Lung (tissue), 12 donors: Measurements from ENCODE around the gene RPRM. TPM values are rescaled to one million over a fixed set of nuclear protein-coding genes. Genes with fewer than 3 reads are reported as not detected.
"Not testable (repeated sequence)": the region's sequence is repeated elsewhere in the genome, so short reads cannot be mapped to it uniquely, and the experiment has no call there.

Source experiments
- ATAC-seq: fragments of 200-7000 bp; cut with Tn5 transposase; one replicate; pipeline ENCODE4 v1.9.1; 2020; ENCODE audit warnings: moderate number of reproducible peaks; ENCODE audit not compliant: insufficient read depth, low FRiP score
- DNase-seq, 3 donors: peaks; one replicate each; pipeline ENCODE4 v3.0.0-alpha.2; 2013 to 2017
- H3K27ac ChIP-seq, 2 donors: one replicate each; pipeline ENCODE4 v1.5.1; 2013; ENCODE audit warnings: mild to moderate bottlenecking in 2 of 2, moderate library complexity in 2 of 2, control low read depth in 1 of 2, inconsistent platforms in 1 of 2, low read depth in 1 of 2, low read length in 1 of 2
- H3K27me3 ChIP-seq, 3 donors: one replicate each; pipeline ENCODE4 v1.5.1; 2013; ENCODE audit warnings: low read length in 2 of 3; ENCODE audit not compliant: control insufficient read depth in 3 of 3, insufficient read depth in 3 of 3
- H3K36me3 ChIP-seq, 4 donors: one replicate each; pipeline ENCODE4 v1.5.1; 2013; ENCODE audit warnings: low read length in 4 of 4, mild to moderate bottlenecking in 1 of 4, moderate library complexity in 1 of 4; ENCODE audit not compliant: control insufficient read depth in 4 of 4, insufficient read depth in 4 of 4
- H3K4me1 ChIP-seq, 5 donors: one replicate each; pipeline ENCODE4 v1.5.1; 2013; ENCODE audit warnings: low read length in 5 of 5, mild to moderate bottlenecking in 2 of 5, moderate library complexity in 1 of 5; ENCODE audit not compliant: control insufficient read depth in 5 of 5, insufficient read depth in 5 of 5
- H3K4me3 ChIP-seq: one replicate; pipeline ENCODE4 v1.5.1; 2013; ENCODE audit warnings: mild to moderate bottlenecking, control low read depth, moderate library complexity
- H3K9ac ChIP-seq, 2 donors: one replicate each; pipeline ENCODE4 v1.5.1; 2013; ENCODE audit warnings: low read length in 2 of 2, control low read depth in 1 of 2; ENCODE audit not compliant: insufficient read depth in 1 of 2
- H3K9me3 ChIP-seq, 4 donors: one replicate each; pipeline ENCODE4 v1.5.1; 2013; ENCODE audit warnings: low read length in 3 of 4, mild to moderate bottlenecking in 1 of 4, moderate library complexity in 1 of 4; ENCODE audit not compliant: control insufficient read depth in 4 of 4, insufficient read depth in 3 of 4
- WGBS, 2 donors: extraction: QIAGEN DNeasy Blood & Tissue Kit; methylation state at CpG; one replicate each; pipeline ENCODE4 v1.1.7; 2013; 5-methylcytosine and 5-hydroxymethylcytosine counted together
- polyA plus RNA-seq, 2 donors: library from polyadenylated mRNA; stranded (reverse); fragments of 200-250 nt; gene quantifications; one replicate each; pipeline ENCODE4 v1.2.1, GENCODE V29; 2013
- total RNA-seq, 2 donors: library from RNA; depleted of rRNA in 1 of 2; stranded (reverse); fragments of >200 nt in 1 of 2; gene quantifications; one replicate each; pipeline ENCODE4 v1.2.1, GENCODE V29; 2014 to 2021
- TF ChIP-seq, protein P1 (sequence below): IDR thresholded peaks from 2 replicates; pipeline ENCODE4 v1.5.1; 2012; ENCODE audit warnings: mild to moderate bottlenecking; ENCODE audit errors: control extremely low read depth, extremely low read depth
- donor health status: control.
- donor health status: control.
- donor health status: Bipolar disorder and iron deficiency.
- donor health status: healthy.
- donor health status: DM: yes; HTN: yes; CAD: no.

Gene RPRM
- total and polyA plus RNA-seq, 4 donors, result 0.50 to 1.9 (median 1.1) TPM

DNA sequence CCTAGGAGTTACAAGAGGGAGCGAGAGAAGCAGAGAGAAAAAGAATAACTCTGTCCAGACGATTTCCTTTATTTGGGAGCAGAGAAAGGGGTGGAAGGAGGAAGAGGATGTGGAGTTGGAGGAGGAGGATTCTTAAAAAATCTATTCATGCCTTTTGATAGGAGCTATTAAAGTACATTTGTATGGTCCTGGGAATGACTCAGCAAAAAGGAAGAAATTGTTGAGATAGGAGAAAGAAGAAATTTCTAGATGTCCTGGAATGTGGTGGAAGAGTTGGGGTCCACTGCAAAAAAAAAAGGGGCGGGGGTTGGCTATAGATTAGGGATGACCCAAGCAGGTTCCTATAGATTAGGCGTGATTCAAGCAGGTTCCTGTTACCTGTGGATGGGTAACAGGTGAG lies 32.4 kb upstream of the RPRM start:
- Histone ChIP-seq H3K4me1 (no peaks in the 10 kb centered on the region), H3K9ac (no peak overlapping the region), H3K4me3 (no peak overlapping the region), H3K27ac (no peak overlapping the region), H3K9me3 (peaks cover 0 to 10% (median 2%) of the 10 kb centered on the region in 4 donors), H3K36me3 (no peaks in the 10 kb centered on the region), H3K27me3 (no peaks in the 10 kb centered on the region)
- ATAC-seq (no peak), DNase-seq (no peak)
- WGBS, 2 donors, result 78 to 85% methylated on average over 4 of the region's 4 CpGs
- TF ChIP-seq, protein P1, sequence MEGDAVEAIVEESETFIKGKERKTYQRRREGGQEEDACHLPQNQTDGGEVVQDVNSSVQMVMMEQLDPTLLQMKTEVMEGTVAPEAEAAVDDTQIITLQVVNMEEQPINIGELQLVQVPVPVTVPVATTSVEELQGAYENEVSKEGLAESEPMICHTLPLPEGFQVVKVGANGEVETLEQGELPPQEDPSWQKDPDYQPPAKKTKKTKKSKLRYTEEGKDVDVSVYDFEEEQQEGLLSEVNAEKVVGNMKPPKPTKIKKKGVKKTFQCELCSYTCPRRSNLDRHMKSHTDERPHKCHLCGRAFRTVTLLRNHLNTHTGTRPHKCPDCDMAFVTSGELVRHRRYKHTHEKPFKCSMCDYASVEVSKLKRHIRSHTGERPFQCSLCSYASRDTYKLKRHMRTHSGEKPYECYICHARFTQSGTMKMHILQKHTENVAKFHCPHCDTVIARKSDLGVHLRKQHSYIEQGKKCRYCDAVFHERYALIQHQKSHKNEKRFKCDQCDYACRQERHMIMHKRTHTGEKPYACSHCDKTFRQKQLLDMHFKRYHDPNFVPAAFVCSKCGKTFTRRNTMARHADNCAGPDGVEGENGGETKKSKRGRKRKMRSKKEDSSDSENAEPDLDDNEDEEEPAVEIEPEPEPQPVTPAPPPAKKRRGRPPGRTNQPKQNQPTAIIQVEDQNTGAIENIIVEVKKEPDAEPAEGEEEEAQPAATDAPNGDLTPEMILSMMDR, result no peak

DNA sequence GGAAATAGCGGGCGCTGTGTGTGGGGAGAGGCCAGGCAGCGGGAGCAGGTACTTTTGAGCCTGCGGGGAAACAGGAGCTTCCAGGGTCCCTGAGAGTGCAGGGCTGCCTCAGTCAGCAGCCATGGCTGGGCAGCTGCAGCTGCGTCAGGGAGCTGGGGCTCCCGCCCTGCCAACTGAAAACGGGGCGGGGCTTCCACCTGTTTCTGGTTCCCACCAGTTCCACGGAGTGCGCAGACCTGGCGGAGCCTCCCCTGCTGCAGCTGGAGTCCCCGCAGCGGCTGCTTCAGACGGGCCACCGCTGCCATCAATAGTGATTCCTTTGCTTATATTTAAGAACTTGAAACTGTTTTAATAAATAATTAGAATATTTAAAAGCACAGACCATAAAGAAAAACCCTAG lies 30.6 kb upstream of the RPRM start:
- no peaks in the 10 kb centered on the region for H3K4me1 ChIP-seq
- no peaks in the 10 kb centered on the region for H3K27me3 ChIP-seq
- DNase-seq, result no peak
- no peak overlapping the region for H3K9ac ChIP-seq
- TF ChIP-seq, protein P1, result no peak
- H3K36me3 ChIP-seq, result no peaks in the 10 kb centered on the region
- no peak for ATAC-seq
- no peak overlapping the region for H3K4me3 ChIP-seq
- no peak overlapping the region for H3K27ac ChIP-seq
- 88 to 94% methylated on average over 15 of the region's 15 CpGs for WGBS, 2 donors
- peaks cover 0 to 10% (median 2%) of the 10 kb centered on the region in 4 donors for H3K9me3 ChIP-seq

DNA sequence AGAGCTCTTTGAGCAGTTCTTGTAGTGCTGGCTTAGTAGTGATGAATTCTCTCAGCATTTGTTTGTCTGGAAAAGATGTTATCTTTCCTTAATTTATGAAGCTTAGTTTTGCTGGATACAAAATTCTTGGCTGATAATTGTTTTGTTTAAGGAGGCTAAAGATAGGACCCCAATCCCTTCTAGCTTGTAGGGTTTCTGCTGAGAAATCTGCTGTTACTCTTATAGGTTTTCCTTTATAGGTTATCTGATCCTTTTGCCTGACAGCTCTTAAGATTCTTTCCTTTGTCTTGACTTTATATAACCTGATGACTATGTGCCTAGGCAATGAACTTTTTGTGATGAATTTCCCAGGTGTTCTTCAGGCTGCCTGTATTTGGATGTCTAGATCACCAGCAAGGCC lies 27.9 kb upstream of the RPRM start:
- H3K36me3 ChIP-seq, result not testable (repeated sequence)

DNA sequence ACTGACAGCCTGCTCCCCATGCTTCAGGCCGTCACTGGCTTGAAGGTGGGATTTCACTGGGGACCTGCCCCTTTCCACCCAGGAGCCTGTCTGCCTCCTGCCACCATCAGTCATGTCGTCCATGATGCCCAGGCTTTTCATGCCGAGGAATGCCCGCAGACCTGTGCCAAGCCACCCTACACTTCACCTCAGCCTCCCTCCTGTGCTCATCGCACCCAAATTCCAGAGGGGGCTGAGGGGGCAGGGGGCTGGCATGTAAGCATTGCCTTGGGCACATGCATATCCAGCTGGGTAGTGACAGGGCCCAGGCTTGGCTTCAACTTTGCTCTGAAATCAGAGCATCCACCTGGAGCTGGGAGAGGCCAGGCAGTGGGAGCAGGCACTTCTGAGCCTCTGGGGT lies 20.9 kb upstream of the RPRM start:
- peaks cover 0 to 3% (median 0%) of the 10 kb centered on the region in 4 donors for H3K9me3 ChIP-seq
- no peaks in the 10 kb centered on the region for H3K36me3 ChIP-seq
- H3K4me3 ChIP-seq, result no peak overlapping the region
- 86 to 87% methylated on average over 5 of the region's 5 CpGs for WGBS, 2 donors
- no peak overlapping the region for H3K27ac ChIP-seq
- ATAC-seq (no peak), DNase-seq (no peak)
- no peak overlapping the region for H3K9ac ChIP-seq
- no peaks in the 10 kb centered on the region for H3K4me1 ChIP-seq
- H3K27me3 ChIP-seq, result no peaks in the 10 kb centered on the region
- TF ChIP-seq, protein P1, result no peak

More for the DNA sequence above, 27.9 kb upstream of the RPRM start:
- not testable (repeated sequence) for H3K27ac ChIP-seq, H3K27me3 ChIP-seq, H3K4me1 ChIP-seq, DNase-seq, H3K9ac ChIP-seq, ATAC-seq, H3K4me3 ChIP-seq
- peaks cover 0 to 10% (median 2%) of the 10 kb centered on the region in 4 donors for H3K9me3 ChIP-seq
